Hepatocyte (in vitro differentiated cells): ENCODE data around the gene MTMR3. TPM values are rescaled to one million over a fixed set of nuclear protein-coding genes. Genes with fewer than 3 reads are reported as not detected.

Experiments used
- DNase-seq: peaks from one replicate; pipeline ENCODE4 v3.0.0-alpha.2; 2016; ENCODE audit warnings: low spot score
- H2AFZ ChIP-seq: fragments of 200-600 bp; sonication (generic); 2 replicates; pipeline ENCODE4 v1.6.0; 2016; ENCODE audit warnings: antibody characterized with exemption, mild to moderate bottlenecking
- H3K27ac ChIP-seq: fragments of 200-600 bp; sonication (generic); 2 replicates; pipeline ENCODE4 v1.5.1; 2016; ENCODE audit warnings: mild to moderate bottlenecking
- H3K27me3 ChIP-seq: fragments of 200-600 bp; sonication (generic); 2 replicates; pipeline ENCODE4 v1.6.1; 2016
- H3K36me3 ChIP-seq: fragments of 200-600 bp; sonication (generic); replicated peaks from 2 replicates; pipeline ENCODE4 v1.5.1; 2016; ENCODE audit warnings: low read depth; ENCODE audit not compliant: insufficient read depth
- H3K4me1 ChIP-seq: fragments of 200-600 bp; sonication (generic); 2 replicates; pipeline ENCODE4 v1.5.1; 2016; ENCODE audit warnings: mild to moderate bottlenecking, moderate library complexity; ENCODE audit not compliant: insufficient read depth
- H3K4me2 ChIP-seq: fragments of 200-600 bp; sonication (generic); 2 replicates; pipeline ENCODE4 v1.6.0; 2016
- H3K4me3 ChIP-seq: fragments of 200-600 bp; sonication (generic); 2 replicates; pipeline ENCODE4 v1.5.1; 2016; ENCODE audit warnings: mild to moderate bottlenecking
- H3K79me2 ChIP-seq: fragments of 200-600 bp; sonication (generic); 2 replicates; pipeline ENCODE4 v1.6.0; 2017; ENCODE audit warnings: mild to moderate bottlenecking
- H3K9me2 ChIP-seq: fragments of 200-600 bp; sonication (generic); replicated peaks from 2 replicates; pipeline ENCODE4 v1.6.0; 2017; ENCODE audit warnings: mild to moderate bottlenecking; ENCODE audit not compliant: insufficient read depth
- H3K9me3 ChIP-seq: fragments of 200-600 bp; sonication (generic); 2 replicates; pipeline ENCODE4 v1.5.1; 2016; ENCODE audit warnings: low read depth, mild to moderate bottlenecking
- H4K20me1 ChIP-seq: fragments of 200-600 bp; sonication (generic); 2 replicates; pipeline ENCODE4 v1.6.0; 2016; ENCODE audit warnings: mild to moderate bottlenecking; ENCODE audit not compliant: insufficient read depth, poor library complexity, severe bottlenecking
- EZH2 ChIP-seq: fragments of 200-600 bp; sonication (generic); IDR thresholded peaks from 2 replicates; pipeline ENCODE4 v1.6.1; 2016; ENCODE audit warnings: antibody characterized with exemption, mild to moderate bottlenecking, borderline replicate concordance
- EZH2phosphoT487 ChIP-seq: fragments of 200-600 bp; sonication (generic); IDR thresholded peaks from one replicate; pipeline ENCODE4 v1.6.1; 2018; ENCODE audit warnings: antibody characterized with exemption, mild to moderate bottlenecking, low read depth, moderate library complexity; ENCODE audit not compliant: unreplicated experiment, severe bottlenecking
- WGBS: methylation state at CpG from one replicate; pipeline ENCODE4 v1.1.6; 2016; ENCODE audit warnings: low lambda C conversion rate; ENCODE audit errors: missing lambda C conversion rate; 5-methylcytosine and 5-hydroxymethylcytosine counted together
- polyA plus RNA-seq: library from polyadenylated mRNA; unstranded; fragments of >200 nt; fragmentation: Nextera tagmentation; extraction: Ambion mirVana; gene quantifications from 2 replicates; pipeline ENCODE4 v1.2.1, GENCODE V29; 2016
- total RNA-seq: library from RNA; depleted of rRNA; stranded (reverse); fragments of >200 nt; gene quantifications from 2 replicates; pipeline ENCODE4 v1.2.3, GENCODE V29; 2014
- TF ChIP-seq, protein P1 (sequence below): fragments of 200-600 bp; sonication (generic); IDR thresholded peaks from 2 replicates; pipeline ENCODE4 v1.5.1; 2016; ENCODE audit warnings: antibody characterized with exemption, mild to moderate bottlenecking; ENCODE audit not compliant: poor library complexity

The MTMR3 gene
- total and polyA plus RNA-seq, 2 experiments from 2014 or later: 16.2 to 42.7 TPM

DNA sequence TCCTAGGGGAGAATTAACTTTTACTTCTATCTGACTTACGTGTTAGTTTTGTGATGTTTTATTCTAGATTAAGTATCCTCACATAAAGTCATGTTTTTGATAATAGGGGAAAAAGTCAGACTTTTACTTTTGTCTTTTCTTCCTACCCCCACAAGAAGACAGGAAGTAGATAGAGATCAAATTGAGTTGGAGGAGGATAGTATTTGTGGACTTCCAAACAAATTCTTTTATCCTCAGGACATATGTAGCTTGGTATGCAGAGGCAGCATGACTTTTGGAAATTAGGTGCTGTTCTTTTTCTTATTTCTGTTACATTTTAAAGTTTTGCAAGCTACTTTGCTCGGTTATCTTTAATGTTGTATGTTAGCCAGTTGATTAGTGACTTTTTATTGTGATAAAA lies 61.4 kb downstream of the MTMR3 start:
- H3K4me2 ChIP-seq: no peak overlapping the region
- no peaks in the 10 kb centered on the region for H3K4me1 ChIP-seq
- H3K36me3 ChIP-seq: no peaks in the 10 kb centered on the region
- no peak overlapping the region for H3K27ac ChIP-seq
- H3K4me3 ChIP-seq: no peak overlapping the region
- TF ChIP-seq EZH2 (no peak), EZH2phosphoT487 (no peak)
- TF ChIP-seq, protein P1, sequence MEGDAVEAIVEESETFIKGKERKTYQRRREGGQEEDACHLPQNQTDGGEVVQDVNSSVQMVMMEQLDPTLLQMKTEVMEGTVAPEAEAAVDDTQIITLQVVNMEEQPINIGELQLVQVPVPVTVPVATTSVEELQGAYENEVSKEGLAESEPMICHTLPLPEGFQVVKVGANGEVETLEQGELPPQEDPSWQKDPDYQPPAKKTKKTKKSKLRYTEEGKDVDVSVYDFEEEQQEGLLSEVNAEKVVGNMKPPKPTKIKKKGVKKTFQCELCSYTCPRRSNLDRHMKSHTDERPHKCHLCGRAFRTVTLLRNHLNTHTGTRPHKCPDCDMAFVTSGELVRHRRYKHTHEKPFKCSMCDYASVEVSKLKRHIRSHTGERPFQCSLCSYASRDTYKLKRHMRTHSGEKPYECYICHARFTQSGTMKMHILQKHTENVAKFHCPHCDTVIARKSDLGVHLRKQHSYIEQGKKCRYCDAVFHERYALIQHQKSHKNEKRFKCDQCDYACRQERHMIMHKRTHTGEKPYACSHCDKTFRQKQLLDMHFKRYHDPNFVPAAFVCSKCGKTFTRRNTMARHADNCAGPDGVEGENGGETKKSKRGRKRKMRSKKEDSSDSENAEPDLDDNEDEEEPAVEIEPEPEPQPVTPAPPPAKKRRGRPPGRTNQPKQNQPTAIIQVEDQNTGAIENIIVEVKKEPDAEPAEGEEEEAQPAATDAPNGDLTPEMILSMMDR: no peak
- no peaks in the 10 kb centered on the region for H3K9me3 ChIP-seq
- 89% methylated on average over 2 of the region's 2 CpGs for WGBS
- H2AFZ ChIP-seq: no peak overlapping the region
- no peaks in the 10 kb centered on the region for H3K9me2 ChIP-seq
- no peaks in the 10 kb centered on the region for H3K27me3 ChIP-seq
- H3K79me2 ChIP-seq: peaks cover 87% of the 10 kb centered on the region
- peaks cover 47% of the 10 kb centered on the region for H4K20me1 ChIP-seq
- DNase-seq: no peak

DNA sequence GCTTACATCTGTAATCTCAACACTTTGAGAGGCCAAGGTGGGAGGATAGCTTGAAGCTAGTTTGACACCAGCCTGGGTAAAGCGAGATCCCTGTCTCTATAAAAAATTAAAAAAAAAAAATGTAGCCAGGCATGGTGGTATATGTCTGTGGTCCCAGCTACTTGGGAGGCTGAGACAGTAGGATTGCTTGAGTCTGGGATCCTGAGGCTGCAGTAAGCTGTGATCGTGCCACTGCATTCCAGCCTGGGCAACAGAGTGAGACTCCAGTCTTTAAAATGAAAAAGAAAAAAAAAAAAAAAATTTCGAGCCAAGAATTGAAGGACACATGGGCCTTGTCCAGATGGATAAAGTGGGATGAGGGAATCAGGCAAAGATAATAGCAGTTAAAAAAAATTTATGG lies 62.5 kb downstream of the MTMR3 start:
- Histone ChIP-seq H3K4me1 (no peaks in the 10 kb centered on the region), H3K79me2 (peaks cover 90% of the 10 kb centered on the region), H2AFZ (no peak overlapping the region), H3K27me3 (no peaks in the 10 kb centered on the region), H3K4me2 (no peak overlapping the region), H3K36me3 (no peaks in the 10 kb centered on the region), H3K27ac (no peak overlapping the region), H4K20me1 (peaks cover 56% of the 10 kb centered on the region), H3K9me2 (no peaks in the 10 kb centered on the region), H3K4me3 (no peak overlapping the region), H3K9me3 (no peaks in the 10 kb centered on the region)
- TF ChIP-seq EZH2phosphoT487: no peak
- no peak for TF ChIP-seq EZH2
- TF ChIP-seq, protein P1: no peak
- no peak for DNase-seq
- WGBS: 86% methylated on average over 3 of the region's 3 CpGs

DNA sequence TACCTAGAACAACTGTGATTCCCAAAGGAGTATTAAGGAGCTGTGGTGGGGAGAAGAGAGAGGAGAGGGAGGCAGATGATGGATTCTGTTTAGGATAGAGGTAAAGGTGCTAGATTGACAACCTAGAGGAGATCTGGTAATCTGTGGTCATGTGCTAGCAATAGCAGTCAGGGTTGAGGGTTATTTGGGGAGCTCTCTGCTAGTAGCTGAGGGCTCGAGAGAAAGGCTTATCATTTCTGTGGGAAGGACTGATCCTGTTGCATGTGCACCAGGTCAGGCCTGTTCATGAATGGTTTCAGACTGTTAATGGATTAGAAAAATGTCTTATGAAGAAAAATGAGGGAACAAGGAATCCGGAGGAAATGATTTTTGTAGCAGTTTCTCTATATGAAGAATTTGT lies 63.2 kb downstream of the MTMR3 start:
- DNase-seq: no peak
- TF ChIP-seq EZH2 (no peak), EZH2phosphoT487 (no peak)
- TF ChIP-seq, protein P1: no peak
- Histone ChIP-seq H3K9me3 (no peaks in the 10 kb centered on the region), H2AFZ (no peak overlapping the region), H3K4me3 (no peak overlapping the region), H3K4me2 (no peak overlapping the region), H3K9me2 (no peaks in the 10 kb centered on the region), H3K4me1 (no peaks in the 10 kb centered on the region), H3K79me2 (peaks cover 95% of the 10 kb centered on the region), H3K27ac (no peak overlapping the region), H3K27me3 (no peaks in the 10 kb centered on the region), H3K36me3 (no peaks in the 10 kb centered on the region), H4K20me1 (peaks cover 64% of the 10 kb centered on the region)
- 87% methylated on average over 2 of the region's 2 CpGs for WGBS
